Suprapubic skin (tissue), 4 donors: ENCODE data around the gene RNASE8. TPM values are rescaled to one million over a fixed set of nuclear protein-coding genes. Genes with fewer than 3 reads are reported as not detected.

ENCODE experiments used
- DNase-seq, 2 donors: peaks; one replicate each; pipeline ENCODE4 v3.0.0-alpha.2; 2019; ENCODE audit warnings: low spot score in 2 of 2
- H3K27ac ChIP-seq: fragments of 200-600 bp; sonication (generic); one replicate; pipeline ENCODE4 v1.5.1; 2019
- H3K27me3 ChIP-seq: fragments of 200-600 bp; sonication (generic); one replicate; pipeline ENCODE4 v1.5.1; 2019
- H3K36me3 ChIP-seq: fragments of 200-600 bp; sonication (generic); one replicate; pipeline ENCODE4 v1.5.1; 2019
- H3K4me1 ChIP-seq: fragments of 200-600 bp; sonication (generic); one replicate; pipeline ENCODE4 v1.5.1; 2019
- H3K4me3 ChIP-seq: fragments of 200-600 bp; sonication (generic); one replicate; pipeline ENCODE4 v1.5.1; 2019; ENCODE audit warnings: mild to moderate bottlenecking
- H3K9me3 ChIP-seq: fragments of 200-600 bp; sonication (generic); one replicate; pipeline ENCODE4 v1.5.1; 2019
- EP300 ChIP-seq: sonication (generic); formaldehyde crosslinking; IDR thresholded peaks from one replicate; pipeline ENCODE4 v1.6.1; 2017; ENCODE audit warnings: antibody characterized with exemption
- POLR2A ChIP-seq, 2 donors: fragments of 450-650 bp; IDR thresholded peaks; one replicate each; pipeline ENCODE4 v1.6.1; 2017; ENCODE audit warnings: antibody characterized with exemption in 2 of 2, mild to moderate bottlenecking in 2 of 2, moderate library complexity in 2 of 2
- POLR2AphosphoS5 ChIP-seq, 3 donors: sonication (generic); formaldehyde crosslinking; IDR thresholded peaks; one replicate each; pipeline ENCODE4 v1.6.1; 2017; ENCODE audit warnings: antibody characterized with exemption in 3 of 3
- WGBS: methylation state at CpG from one replicate; pipeline ENCODE4 v1.1.5; 2018; 5-methylcytosine and 5-hydroxymethylcytosine counted together
- total RNA-seq, 4 donors: library from RNA; depleted of rRNA; stranded (reverse); fragments of >200 nt; gene quantifications; one replicate each; pipeline ENCODE4 v1.1.0, GENCODE V29; 2016
- TF ChIP-seq, protein P1 (sequence below), 2 donors: fragments of 200-600 bp in 1 of 2; fragments of 450-650 bp in 1 of 2; sonication (generic) in 1 of 2; IDR thresholded peaks; one replicate each; pipeline ENCODE4 v1.5.1; 2016 to 2019; ENCODE audit warnings: antibody characterized with exemption in 2 of 2, mild to moderate bottlenecking in 1 of 2, moderate library complexity in 1 of 2

The RNASE8 gene
- total RNA-seq, 4 donors from 2014 or later = not detected

DNA sequence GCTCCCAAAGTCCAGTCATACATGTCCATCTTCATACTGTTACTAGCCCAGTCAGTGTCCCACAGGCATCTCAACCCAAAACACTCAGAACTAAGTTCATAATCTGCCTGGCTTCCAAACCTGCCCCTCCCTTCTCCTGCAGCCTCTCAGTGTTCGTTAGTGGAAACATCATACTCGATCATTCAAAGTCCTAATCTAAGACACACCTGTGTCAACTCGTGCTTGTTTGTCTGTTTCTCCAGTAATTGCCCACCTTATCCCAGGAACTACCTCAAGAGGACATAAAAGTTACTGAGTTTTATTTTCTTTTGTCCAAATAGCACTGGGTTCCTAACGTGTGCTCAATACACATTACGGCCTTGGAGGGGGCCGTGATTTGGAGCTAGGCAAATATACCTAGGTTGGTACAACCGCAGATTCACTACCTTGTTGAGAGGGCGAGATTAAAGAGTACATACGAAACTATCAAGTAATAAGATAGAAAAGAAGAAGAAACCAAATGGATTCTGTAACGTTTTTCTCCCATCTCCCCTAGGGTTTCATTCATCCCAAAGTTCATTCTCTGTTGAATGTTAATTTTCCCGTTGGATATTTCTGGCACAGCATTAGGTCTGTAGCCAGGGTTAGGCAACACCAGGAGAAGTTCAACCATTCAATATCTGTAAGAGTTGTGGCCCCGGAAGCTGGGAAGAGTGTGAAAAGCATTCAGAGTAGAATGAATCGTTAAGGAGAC lies 3.2 kb downstream of the RNASE8 start:
- H3K27ac ChIP-seq = no peak overlapping the region

DNA sequence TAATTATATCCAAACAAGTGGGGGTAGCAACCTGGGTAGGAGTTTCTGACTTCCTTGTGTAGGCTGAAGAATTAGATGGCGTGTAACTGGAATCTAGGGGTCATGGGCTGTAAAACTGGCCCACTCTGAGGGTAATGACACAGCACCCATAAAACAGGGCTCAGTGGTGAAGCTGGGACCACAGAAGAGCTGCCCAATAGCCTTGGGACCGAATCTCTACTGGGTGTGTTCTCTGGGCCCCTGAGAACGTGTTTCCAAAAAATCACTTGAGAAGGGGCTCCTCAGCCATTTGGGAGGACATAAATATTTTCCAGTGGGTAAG lies 3.7 kb downstream of the RNASE8 start:
- no peak for DNase-seq
- Histone ChIP-seq H3K4me3 (no peak overlapping the region), H3K9me3 (no peaks in the 10 kb centered on the region), H3K27me3 (no peaks in the 10 kb centered on the region), H3K4me1 (peaks cover 3% of the 10 kb centered on the region), H3K36me3 (no peaks in the 10 kb centered on the region), H3K27ac (no peak overlapping the region)
- 90% methylated on average over 3 of the region's 3 CpGs for WGBS
- TF ChIP-seq EP300 (no peak), POLR2A (IDR thresholded peaks at IDR 0.05) (no peak), POLR2AphosphoS5 (IDR thresholded peaks at IDR 0.05) (no peak)
- TF ChIP-seq, protein P1, sequence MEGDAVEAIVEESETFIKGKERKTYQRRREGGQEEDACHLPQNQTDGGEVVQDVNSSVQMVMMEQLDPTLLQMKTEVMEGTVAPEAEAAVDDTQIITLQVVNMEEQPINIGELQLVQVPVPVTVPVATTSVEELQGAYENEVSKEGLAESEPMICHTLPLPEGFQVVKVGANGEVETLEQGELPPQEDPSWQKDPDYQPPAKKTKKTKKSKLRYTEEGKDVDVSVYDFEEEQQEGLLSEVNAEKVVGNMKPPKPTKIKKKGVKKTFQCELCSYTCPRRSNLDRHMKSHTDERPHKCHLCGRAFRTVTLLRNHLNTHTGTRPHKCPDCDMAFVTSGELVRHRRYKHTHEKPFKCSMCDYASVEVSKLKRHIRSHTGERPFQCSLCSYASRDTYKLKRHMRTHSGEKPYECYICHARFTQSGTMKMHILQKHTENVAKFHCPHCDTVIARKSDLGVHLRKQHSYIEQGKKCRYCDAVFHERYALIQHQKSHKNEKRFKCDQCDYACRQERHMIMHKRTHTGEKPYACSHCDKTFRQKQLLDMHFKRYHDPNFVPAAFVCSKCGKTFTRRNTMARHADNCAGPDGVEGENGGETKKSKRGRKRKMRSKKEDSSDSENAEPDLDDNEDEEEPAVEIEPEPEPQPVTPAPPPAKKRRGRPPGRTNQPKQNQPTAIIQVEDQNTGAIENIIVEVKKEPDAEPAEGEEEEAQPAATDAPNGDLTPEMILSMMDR (IDR thresholded peaks at IDR 0.05) = no peak

More for the DNA sequence above, 3.2 kb downstream of the RNASE8 start:
- Histone ChIP-seq H3K36me3 (no peaks in the 10 kb centered on the region), H3K27me3 (no peaks in the 10 kb centered on the region), H3K4me1 (peaks cover 3% of the 10 kb centered on the region), H3K4me3 (no peak overlapping the region), H3K9me3 (no peaks in the 10 kb centered on the region)
- no peak for DNase-seq
- TF ChIP-seq POLR2A (IDR thresholded peaks at IDR 0.05) (no peak), EP300 (no peak), POLR2AphosphoS5 (IDR thresholded peaks at IDR 0.05) (no peak)
- TF ChIP-seq, protein P1 (IDR thresholded peaks at IDR 0.05) = no peak
- 79% methylated on average over 13 of the region's 13 CpGs for WGBS

DNA sequence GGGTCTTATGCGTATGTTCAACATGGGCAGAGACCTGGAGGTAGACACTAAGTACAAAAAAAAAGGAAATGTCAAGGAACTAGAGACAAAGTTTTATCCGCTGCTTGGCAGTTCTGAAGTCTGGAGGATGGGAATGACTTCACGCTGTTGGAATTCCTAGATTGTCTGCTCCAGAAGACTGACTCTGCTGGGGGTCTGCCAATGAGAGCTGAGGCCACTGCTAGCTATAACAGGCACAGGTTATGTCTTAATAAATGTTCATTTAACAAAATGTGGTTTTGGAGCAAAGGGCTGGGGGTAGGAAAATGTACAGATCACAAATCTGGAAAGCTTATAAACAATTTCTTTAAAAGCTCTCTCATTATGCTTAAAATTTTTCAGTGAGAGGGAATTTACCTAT lies 5.9 kb downstream of the RNASE8 start:
- DNase-seq = no peak
- no peak overlapping the region for H3K4me3 ChIP-seq
- H3K27ac ChIP-seq = no peak overlapping the region
- peaks cover 3% of the 10 kb centered on the region for H3K4me1 ChIP-seq
- no peaks in the 10 kb centered on the region for H3K36me3 ChIP-seq
- no peaks in the 10 kb centered on the region for H3K9me3 ChIP-seq
- WGBS = 50% methylated on average over 3 of the region's 3 CpGs
- H3K27me3 ChIP-seq = no peaks in the 10 kb centered on the region
- TF ChIP-seq, protein P1 (IDR thresholded peaks at IDR 0.05) = no peak
- no peak for TF ChIP-seq POLR2AphosphoS5 (IDR thresholded peaks at IDR 0.05)
- TF ChIP-seq POLR2A (IDR thresholded peaks at IDR 0.05) = no peak
- no peak for TF ChIP-seq EP300

DNA sequence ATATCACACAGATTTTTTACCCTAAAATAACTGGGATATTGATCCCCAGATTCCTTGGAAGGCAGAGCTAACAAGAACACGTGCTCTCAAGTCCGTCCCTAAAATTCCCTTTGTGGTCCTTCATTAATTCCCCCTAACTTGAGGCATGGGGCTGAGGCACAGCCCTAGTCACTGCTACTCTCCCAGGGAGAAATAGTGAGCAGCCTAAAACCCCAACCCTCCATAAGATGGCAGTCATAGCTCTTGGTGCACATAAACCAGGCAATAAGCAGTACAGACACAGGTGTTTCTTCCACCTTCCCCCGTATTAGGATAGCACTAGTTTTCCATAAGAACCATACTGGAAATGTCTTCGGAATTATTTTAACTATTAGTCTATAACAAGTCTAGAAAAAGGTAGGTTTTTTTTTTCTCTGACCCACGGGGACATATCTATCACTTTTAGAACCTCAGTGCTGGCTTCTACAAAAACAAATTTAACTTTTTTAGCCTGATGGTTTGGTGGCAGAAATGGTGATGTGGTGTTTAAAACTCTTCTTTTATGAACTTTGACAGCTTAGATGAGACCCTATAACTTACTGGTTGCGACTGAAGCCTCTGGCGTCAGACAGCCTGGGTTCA lies 9.4 kb downstream of the RNASE8 start:
- no peak for DNase-seq
- 65% methylated on average over 7 of the region's 7 CpGs for WGBS
- no peak overlapping the region for H3K27ac ChIP-seq
- no peak for TF ChIP-seq EP300
- TF ChIP-seq POLR2A (IDR thresholded peaks at IDR 0.05) = no peak
- TF ChIP-seq, protein P1 (IDR thresholded peaks at IDR 0.05) = no peak
- no peak for TF ChIP-seq POLR2AphosphoS5 (IDR thresholded peaks at IDR 0.05)
- H3K36me3 ChIP-seq = no peaks in the 10 kb centered on the region
- no peaks in the 10 kb centered on the region for H3K9me3 ChIP-seq
- H3K27me3 ChIP-seq = no peaks in the 10 kb centered on the region
- H3K4me3 ChIP-seq = no peak overlapping the region
- peaks cover 33% of the 10 kb centered on the region for H3K4me1 ChIP-seq

DNA sequence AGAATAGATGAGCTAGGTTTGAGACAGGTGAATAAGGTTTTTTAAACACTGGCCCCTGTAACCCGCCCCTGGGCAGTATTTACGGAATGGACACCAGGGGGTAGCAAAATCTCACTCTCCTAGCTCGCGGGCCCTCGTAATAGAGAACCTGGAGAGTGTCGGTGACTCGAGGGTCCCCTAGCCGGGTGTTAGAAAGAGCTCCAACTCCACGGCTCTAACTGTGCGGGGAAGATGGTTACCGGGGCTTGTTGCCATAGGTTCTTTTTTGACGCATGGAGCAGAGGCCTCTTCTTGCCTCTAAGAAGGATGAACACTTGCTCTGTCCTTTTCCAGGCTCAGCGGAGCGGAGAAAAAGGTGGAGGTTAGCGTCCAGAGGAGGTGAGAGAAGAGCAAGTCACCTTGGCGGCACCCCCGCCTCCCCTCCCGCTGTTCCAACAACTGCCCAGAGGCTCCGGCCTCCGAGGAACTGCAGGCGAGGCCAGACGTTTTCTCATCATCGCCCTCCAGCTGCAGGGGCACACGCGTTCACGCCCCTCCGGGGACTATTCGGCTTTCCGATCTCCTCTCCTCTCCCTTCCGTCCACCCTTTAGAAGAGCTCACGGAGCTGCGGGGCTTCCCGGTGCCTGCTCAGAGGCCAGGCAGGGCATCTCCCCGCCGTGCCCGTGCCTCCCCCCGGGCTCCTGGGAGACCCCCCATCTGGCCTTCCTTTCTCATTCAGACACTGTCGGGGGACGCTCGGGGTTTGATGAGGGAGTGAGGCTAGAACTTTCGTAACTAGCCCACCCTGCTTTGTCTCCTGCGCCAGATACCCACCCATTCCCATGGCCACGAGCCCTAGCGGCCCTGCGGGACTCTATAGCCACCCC lies 11.1 kb downstream of the RNASE8 start:
- H3K36me3 ChIP-seq = no peaks in the 10 kb centered on the region
- H3K4me1 ChIP-seq = peaks cover 42% of the 10 kb centered on the region
- 41% methylated on average over 37 of the region's 45 CpGs for WGBS
- H3K27me3 ChIP-seq = no peaks in the 10 kb centered on the region
- peak overlapping the region; percentile 88 for H3K4me3 ChIP-seq
- no peaks in the 10 kb centered on the region for H3K9me3 ChIP-seq
- DNase-seq = peak in 1 of 2 donors; percentile 75
- no peak for TF ChIP-seq EP300
- TF ChIP-seq, protein P1 (IDR thresholded peaks at IDR 0.05) = peak in 1 of 2 donors; percentile 38
- H3K27ac ChIP-seq = peak overlapping the region; percentile 90
